ENCODE data around the gene PCGF3.

PCGF3 gene

DNA sequence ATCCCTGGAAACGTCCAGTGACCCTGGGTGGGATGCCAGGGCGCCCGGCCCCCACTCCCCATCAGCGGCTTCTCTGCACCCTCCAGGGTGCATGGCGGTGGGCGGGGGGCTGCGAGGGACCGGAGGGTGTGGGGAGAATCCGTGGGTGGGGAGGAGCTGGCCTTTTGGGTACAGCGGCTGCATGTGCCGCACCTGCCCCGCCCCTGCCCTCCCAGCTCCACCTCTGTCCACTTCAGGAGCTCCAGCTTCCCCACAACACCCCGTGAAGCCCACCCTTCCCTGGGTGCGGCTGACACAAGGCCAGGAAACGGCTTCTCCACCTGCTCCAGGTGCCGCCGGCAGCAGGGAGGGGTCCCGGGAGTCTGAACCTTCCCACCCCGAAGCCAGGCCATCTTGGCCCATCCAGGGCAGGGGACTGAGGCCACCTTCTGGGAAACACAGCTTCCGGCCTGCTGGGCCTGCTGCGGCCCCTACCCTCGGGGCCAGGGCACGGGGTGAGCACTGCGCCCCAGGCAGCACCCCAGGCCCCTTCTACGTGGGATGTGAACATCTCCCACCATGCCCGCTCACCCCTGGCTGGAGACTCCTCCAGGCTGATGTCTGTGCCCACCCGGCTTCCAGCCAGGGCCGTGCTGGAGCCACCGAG is 85.7 kb downstream of the PCGF3 start:
- TF ChIP-seq SIN3A (IDR thresholded peaks at IDR 0.05; ENCODE audit: borderline replicate concordance, insufficient read depth, low read length) (no peak), REST (IDR thresholded peaks at IDR 0.05; ENCODE audit: insufficient read depth in 1 of 2, low read depth in 2 of 2, low read length in 2 of 2) (no peak), FOXP2 (optimal IDR thresholded peaks at IDR 0.05; ENCODE audit: borderline replicate concordance, extremely low read depth, extremely low read length, insufficient read depth) (no peak), POLR2AphosphoS5 (IDR thresholded peaks at IDR 0.05; ENCODE audit: low read depth, low read length) (no peak)

DNA sequence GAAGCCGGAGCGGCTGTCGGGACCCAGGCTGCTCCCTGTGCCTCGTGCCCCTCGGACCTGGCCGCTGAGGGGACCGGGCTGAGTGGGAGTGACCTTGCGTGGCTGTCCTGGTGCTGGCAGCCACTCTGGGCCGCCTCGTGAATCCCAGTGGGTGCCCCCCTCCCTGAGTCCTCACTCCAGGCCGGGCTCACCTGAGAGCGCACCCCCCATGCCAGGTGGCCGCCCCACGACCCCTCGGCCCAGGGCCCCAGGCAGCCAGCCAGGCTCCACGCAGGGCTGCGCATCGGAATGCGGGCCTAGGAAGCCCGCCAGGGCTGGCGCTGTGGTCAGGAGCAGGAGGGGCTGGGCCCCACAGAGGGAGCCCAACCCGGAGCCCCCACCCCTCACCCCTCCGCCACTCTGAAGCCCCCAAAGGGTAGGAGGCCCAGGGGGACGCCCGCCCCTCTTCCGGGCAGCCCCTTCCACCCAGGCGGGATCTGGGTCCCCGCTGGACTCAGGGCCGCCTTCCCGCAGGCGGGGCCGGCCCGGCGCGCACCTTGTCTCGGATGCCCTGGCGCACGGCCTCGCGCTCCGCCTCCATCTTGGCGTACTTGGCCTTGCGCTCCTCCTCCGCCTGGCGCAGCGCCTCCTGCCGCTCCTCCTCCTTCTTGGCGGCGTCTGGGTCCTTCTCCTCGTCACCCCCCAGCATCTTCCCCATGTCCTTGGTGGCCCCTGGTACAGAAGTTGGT is 86.4 kb downstream of the PCGF3 start:
- TF ChIP-seq SIN3A (IDR thresholded peaks at IDR 0.05; ENCODE audit: borderline replicate concordance, insufficient read depth, low read length), result no peak
- no peak for TF ChIP-seq POLR2AphosphoS5 (IDR thresholded peaks at IDR 0.05; ENCODE audit: low read depth, low read length)
- TF ChIP-seq TAF1 (IDR thresholded peaks at IDR 0.05; ENCODE audit: borderline replicate concordance, insufficient read depth, low read length), result no peak
- no peak for TF ChIP-seq FOXP2 (optimal IDR thresholded peaks at IDR 0.05; ENCODE audit: borderline replicate concordance, extremely low read depth, extremely low read length, insufficient read depth)
- TF ChIP-seq REST (IDR thresholded peaks at IDR 0.05; ENCODE audit: insufficient read depth in 1 of 2, low read depth in 2 of 2, low read length in 2 of 2), result no peak

DNA sequence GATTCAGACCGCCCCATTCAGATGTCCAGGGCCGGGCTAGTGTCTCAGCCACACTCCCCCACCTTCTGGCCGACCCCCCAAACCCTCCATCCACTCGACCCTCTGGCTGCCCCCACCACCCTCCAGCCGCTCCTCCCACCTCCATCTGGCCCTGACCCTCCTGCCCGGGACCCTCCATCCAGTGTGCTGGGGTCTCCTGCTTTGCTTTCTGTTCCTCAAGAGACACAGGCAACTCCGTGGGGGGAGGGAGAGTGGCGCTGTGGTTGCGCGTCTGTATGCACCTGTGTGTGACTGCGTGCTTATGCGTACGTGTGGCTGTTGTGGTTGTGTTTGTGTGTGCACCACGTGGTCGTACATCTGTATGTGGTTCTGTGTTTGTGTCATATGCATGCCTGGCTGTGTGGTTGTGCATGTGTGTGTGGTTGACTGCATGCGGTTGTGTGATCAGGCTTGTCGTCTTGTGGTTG is 87.0 kb downstream of the PCGF3 start:
- no peak for TF ChIP-seq REST (IDR thresholded peaks at IDR 0.05; ENCODE audit: insufficient read depth in 1 of 2, low read depth in 2 of 2, low read length in 2 of 2)
- no peak for TF ChIP-seq TAF1 (IDR thresholded peaks at IDR 0.05; ENCODE audit: borderline replicate concordance, insufficient read depth, low read length)
- no peak for TF ChIP-seq SIN3A (IDR thresholded peaks at IDR 0.05; ENCODE audit: borderline replicate concordance, insufficient read depth, low read length)
- no peak for TF ChIP-seq FOXP2 (optimal IDR thresholded peaks at IDR 0.05; ENCODE audit: borderline replicate concordance, extremely low read depth, extremely low read length, insufficient read depth)
- TF ChIP-seq POLR2AphosphoS5 (IDR thresholded peaks at IDR 0.05; ENCODE audit: low read depth, low read length), result no peak

DNA sequence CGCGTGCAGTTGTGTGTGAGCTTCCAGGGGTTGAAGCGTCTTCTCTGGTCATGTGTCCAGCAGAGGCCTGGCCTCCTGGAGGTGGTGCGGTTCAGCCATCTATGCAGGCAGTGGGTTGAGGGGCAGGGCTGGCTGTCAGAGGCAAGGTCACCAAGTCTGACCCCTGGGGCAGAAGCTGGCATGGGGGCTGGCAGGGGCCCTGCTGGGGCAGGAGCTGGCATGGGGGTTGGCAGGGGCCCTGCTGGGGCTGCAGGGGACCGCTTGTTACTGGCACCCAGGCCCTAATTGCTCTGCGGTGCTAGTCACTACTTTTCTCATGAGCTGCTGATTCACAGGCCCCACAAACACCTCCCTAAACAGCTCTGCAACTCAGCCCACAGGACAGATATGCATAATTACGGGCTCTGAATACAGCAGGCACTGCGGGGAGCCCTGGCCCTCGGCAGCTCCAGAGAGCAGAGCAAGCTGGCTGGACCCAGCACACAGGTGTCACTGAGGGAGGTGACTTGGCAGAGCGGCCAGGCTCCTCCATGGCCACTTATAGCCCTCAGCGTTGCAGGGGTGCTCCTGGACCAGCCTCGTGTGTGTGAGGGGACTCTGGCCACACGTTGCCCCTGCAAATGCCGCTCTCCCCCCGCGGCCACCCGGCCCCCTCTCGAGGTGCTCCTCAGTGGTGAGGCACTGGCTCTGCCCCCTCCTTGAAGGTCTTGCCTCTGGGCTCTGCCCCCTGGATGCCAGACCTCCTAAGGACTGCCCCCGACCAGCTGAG is 87.6 kb downstream of the PCGF3 start:
- TF ChIP-seq FOXP2 (optimal IDR thresholded peaks at IDR 0.05; ENCODE audit: borderline replicate concordance, extremely low read depth, extremely low read length, insufficient read depth) (no peak), SIN3A (IDR thresholded peaks at IDR 0.05; ENCODE audit: borderline replicate concordance, insufficient read depth, low read length) (no peak), TAF1 (IDR thresholded peaks at IDR 0.05; ENCODE audit: borderline replicate concordance, insufficient read depth, low read length) (no peak), REST (IDR thresholded peaks at IDR 0.05; ENCODE audit: insufficient read depth in 1 of 2, low read depth in 2 of 2, low read length in 2 of 2) (no peak), POLR2AphosphoS5 (IDR thresholded peaks at IDR 0.05; ENCODE audit: low read depth, low read length) (no peak)
